ENCODE measurements around the gene MADCAM1.

GRCh38 chr19:534088-534487 lies 37.8 kb downstream of the MADCAM1 start:
- TF ChIP-seq, protein P1, sequence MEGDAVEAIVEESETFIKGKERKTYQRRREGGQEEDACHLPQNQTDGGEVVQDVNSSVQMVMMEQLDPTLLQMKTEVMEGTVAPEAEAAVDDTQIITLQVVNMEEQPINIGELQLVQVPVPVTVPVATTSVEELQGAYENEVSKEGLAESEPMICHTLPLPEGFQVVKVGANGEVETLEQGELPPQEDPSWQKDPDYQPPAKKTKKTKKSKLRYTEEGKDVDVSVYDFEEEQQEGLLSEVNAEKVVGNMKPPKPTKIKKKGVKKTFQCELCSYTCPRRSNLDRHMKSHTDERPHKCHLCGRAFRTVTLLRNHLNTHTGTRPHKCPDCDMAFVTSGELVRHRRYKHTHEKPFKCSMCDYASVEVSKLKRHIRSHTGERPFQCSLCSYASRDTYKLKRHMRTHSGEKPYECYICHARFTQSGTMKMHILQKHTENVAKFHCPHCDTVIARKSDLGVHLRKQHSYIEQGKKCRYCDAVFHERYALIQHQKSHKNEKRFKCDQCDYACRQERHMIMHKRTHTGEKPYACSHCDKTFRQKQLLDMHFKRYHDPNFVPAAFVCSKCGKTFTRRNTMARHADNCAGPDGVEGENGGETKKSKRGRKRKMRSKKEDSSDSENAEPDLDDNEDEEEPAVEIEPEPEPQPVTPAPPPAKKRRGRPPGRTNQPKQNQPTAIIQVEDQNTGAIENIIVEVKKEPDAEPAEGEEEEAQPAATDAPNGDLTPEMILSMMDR (IDR thresholded peaks at IDR 0.05): no peak
- no peak for TF ChIP-seq POLR2A (IDR thresholded peaks at IDR 0.05)
